HepG2 (cell line): Measurements from ENCODE around the gene LEP. TPM values are rescaled to one million over a fixed set of nuclear protein-coding genes. Genes with fewer than 3 reads are reported as not detected.

Experiments used
- ATAC-seq: fragments of 200-7000 bp; cut with Tn5 transposase; 3 replicates; pipeline ENCODE4 v1.9.1; 2020; ENCODE audit warnings: mild to moderate bottlenecking, moderate library complexity
- BruUV-seq: library from RNA; stranded (reverse); fragments of 400-500 nt; replicated peaks from 2 replicates; lab custom pipeline; 2021; lab: Mats Ljungman, UMichigan
- CTCF ChIA-PET: fragments of 300-600 bp; formaldehyde crosslinking; extraction: SDS; loops from one replicate; lab custom pipeline; 2021; ENCODE audit warnings: low total read pairs, inconsistent platforms, low intra/inter-chr PET ratio; lab: Yijun Ruan, JAX
- POLR2A ChIA-PET: fragments of 350-600 bp; sonication (Branson Sonifier 250); formaldehyde crosslinking; loops from one replicate; lab custom pipeline; 2020; ENCODE audit warnings: antibody characterized with exemption, inconsistent platforms; lab: Yijun Ruan, JAX
- DNase-seq: peaks from one replicate; pipeline ENCODE4 v3.0.0-alpha.2; 2015; ENCODE audit warnings: low spot score
- FAIRE-seq: peaks from 3 replicates; lab custom pipeline; 2011; peaks lifted over from hg19 to GRCh38; lab: Jason Lieb, UNC
- H2AFZ ChIP-seq: one replicate; pipeline ENCODE4 v1.6.1; 2011; ENCODE audit warnings: low read length, inconsistent platforms
- H3K27ac ChIP-seq: fragments of 300-600 bp; 3 replicates; pipeline ENCODE4 v1.8.0; 2011; ENCODE audit warnings: mixed run types, mild to moderate bottlenecking, mixed read lengths, low read length, inconsistent platforms; ENCODE audit not compliant: insufficient read depth; ENCODE audit errors: extremely low read length
- H3K27me3 ChIP-seq, 2 experiments: fragments of 200-600 bp in 1 of 2; 2 replicates in 1 of 2; 3 replicates in 1 of 2; pipeline versions ENCODE4 v1.6.0 to v1.8.0; 2011; ENCODE audit warnings: low read length in 2 of 2, mild to moderate bottlenecking in 2 of 2, moderate library complexity in 2 of 2, inconsistent platforms in 1 of 2; ENCODE audit not compliant: insufficient read depth in 2 of 2, control insufficient read depth in 1 of 2
- H3K36me3 ChIP-seq, 2 experiments: fragments of 200-600 bp in 1 of 2; replicated peaks in 1 of 2; 2 replicates in 1 of 2; 3 replicates in 1 of 2; pipeline versions ENCODE4 v1.5.1 to v1.8.0; 2011; ENCODE audit warnings: low read length in 2 of 2, inconsistent platforms in 1 of 2; ENCODE audit not compliant: insufficient read depth in 2 of 2, control insufficient read depth in 1 of 2
- H3K4me1 ChIP-seq: 2 replicates; pipeline ENCODE4 v1.5.1; 2012; ENCODE audit warnings: low read length, inconsistent platforms; ENCODE audit not compliant: insufficient read depth
- H3K4me2 ChIP-seq: 2 replicates; pipeline ENCODE4 v1.6.0; 2011; ENCODE audit warnings: low read depth, low read length, inconsistent platforms
- H3K4me3 ChIP-seq, 3 experiments: fragments of 200-600 bp in 1 of 3; sonication (generic), shearing (Covaris generic) in 1 of 3; replicated peaks in 1 of 3; 2 replicates each; pipeline ENCODE4 v1.5.1; 2011 to 2016; ENCODE audit warnings: low read length in 3 of 3, inconsistent platforms in 2 of 3, low read depth in 2 of 3, mild to moderate bottlenecking in 2 of 3, control low read depth in 1 of 3, mixed read lengths in 1 of 3; ENCODE audit not compliant: insufficient read depth in 1 of 3
- H3K79me2 ChIP-seq: one replicate; pipeline ENCODE4 v1.6.1; 2011; ENCODE audit warnings: low read length, inconsistent platforms; ENCODE audit not compliant: insufficient read depth
- H3K9ac ChIP-seq: 2 replicates; pipeline ENCODE4 v1.6.0; 2011; ENCODE audit warnings: mild to moderate bottlenecking, low read depth, low read length, inconsistent platforms; ENCODE audit not compliant: insufficient read depth
- H3K9me3 ChIP-seq: 2 replicates; pipeline ENCODE4 v1.5.1; 2012; ENCODE audit warnings: mild to moderate bottlenecking, low read length
- H4K20me1 ChIP-seq: 2 replicates; pipeline ENCODE4 v1.6.0; 2011; ENCODE audit warnings: inconsistent platforms, mild to moderate bottlenecking, low read length, moderate library complexity; ENCODE audit not compliant: insufficient read depth
- ARNT2 ChIP-seq: sonication (generic); formaldehyde crosslinking; IDR thresholded peaks from 2 replicates; pipeline ENCODE4 v1.8.0; 2022; ENCODE audit warnings: mild to moderate bottlenecking, low read depth, missing genetic modification reagents, moderate library complexity
- ATF7 ChIP-seq, 2 experiments: fragments of 450-650 bp in 1 of 2; sonication (generic) in 1 of 2; formaldehyde crosslinking in 1 of 2; IDR thresholded peaks; 2 replicates each; pipeline versions ENCODE4 v1.4.0 to v1.6.1; 2016 to 2020; ENCODE audit warnings: antibody characterized with exemption in 1 of 2, mild to moderate bottlenecking in 1 of 2, missing genetic modification reagents in 1 of 2
- CEBPB ChIP-seq: IDR thresholded peaks from 2 replicates; pipeline ENCODE4 v1.6.1; 2011; ENCODE audit warnings: low read depth, low read length, improper control_type of control experiment, borderline replicate concordance
- CREB1 ChIP-seq, 2 experiments: fragments of 450-650 bp in 1 of 2; IDR thresholded peaks; 2 replicates each; pipeline ENCODE4 v1.6.1; 2016 to 2017; ENCODE audit warnings: control low read depth in 1 of 2, mild to moderate bottlenecking in 1 of 2, missing compliant biosample characterization in 1 of 2, missing genetic modification characterization in 1 of 2
- GABPB1 ChIP-seq: IDR thresholded peaks from 2 replicates; pipeline ENCODE4 v1.6.1; 2016; ENCODE audit warnings: mild to moderate bottlenecking, missing genetic modification reagents, moderate library complexity, missing compliant biosample characterization
- GPN1 ChIP-seq: sonication (generic); formaldehyde crosslinking; IDR thresholded peaks from 2 replicates; pipeline ENCODE4 v1.5.1; 2020; ENCODE audit warnings: missing genetic modification reagents, borderline replicate concordance
- SOX6 ChIP-seq, 2 experiments: fragments of 450-650 bp in 1 of 2; sonication (generic) in 1 of 2; formaldehyde crosslinking in 1 of 2; IDR thresholded peaks; 2 replicates each; pipeline versions ENCODE4 v1.4.0 to v1.6.1; 2017 to 2020; ENCODE audit warnings: antibody characterized with exemption in 1 of 2, mild to moderate bottlenecking in 1 of 2, missing genetic modification reagents in 1 of 2
- TEAD3 ChIP-seq: optimal IDR thresholded peaks from 2 replicates; pipeline ENCODE3; 2016; ENCODE audit warnings: borderline replicate concordance
- ZNF3 ChIP-seq: IDR thresholded peaks from 2 replicates; pipeline ENCODE4 v1.7.0; 2017; ENCODE audit warnings: inconsistent platforms
- ZNF335 ChIP-seq: sonication (generic); formaldehyde crosslinking; IDR thresholded peaks from 2 replicates; pipeline ENCODE4 v1.4.0; 2020; ENCODE audit warnings: missing genetic modification reagents
- ZNF558 ChIP-seq: sonication (generic); formaldehyde crosslinking; IDR thresholded peaks from 2 replicates; pipeline ENCODE4 v1.9.0; 2022; ENCODE audit warnings: mild to moderate bottlenecking, missing genetic modification reagents, borderline replicate concordance
- ZNF792 ChIP-seq: IDR thresholded peaks from 2 replicates; pipeline ENCODE4 v1.6.1; 2016
- WGBS: methylation state at CpG from one replicate; pipeline ENCODE4 v1.1.6; 2017; ENCODE audit warnings: low lambda C conversion rate; 5-methylcytosine and 5-hydroxymethylcytosine counted together
- in situ Hi-C: cut with HindIII; loops from 2 replicates; pipeline ENCODE4 v1.10.0; 2017; ENCODE audit warnings: low pct_unique_long_range_greater_than_20kb; ENCODE audit not compliant: extremely low pct_ligation_motif_present
- intact Hi-C: fragments of 100-400 bp; cut with micrococcal nuclease; formaldehyde crosslinking; loops from one replicate; pipeline ENCODE4 v1.10.0; 2022; ENCODE audit not compliant: unreplicated experiment
- polyA plus RNA-seq, 8 experiments: library from polyadenylated mRNA; depleted of rRNA in 3 of 8; stranded (reverse) in 7 of 8; unstranded in 1 of 8; fragments of >200 nt; fragmentation: Illumina TruSeq in 4 of 8; extraction: Trizol in 4 of 8; gene quantifications; 2 replicates each; pipeline versions ENCODE4 v1.2.1 to v1.2.3, GENCODE V29; 2011 to 2016; ENCODE audit warnings: low read depth in 4 of 8, missing spikeins in 1 of 8, mixed read lengths in 1 of 8; ENCODE audit not compliant: insufficient read depth in 1 of 8
- total RNA-seq, 5 experiments: library from RNA; depleted of rRNA; stranded (reverse); fragments of >200 nt; fragmentation: Illumina TruSeq; extraction: Trizol; gene quantifications; 2 replicates each; pipeline ENCODE4 v1.2.3, GENCODE V29; 2016; ENCODE audit warnings: low read depth in 1 of 5
- TF ChIP-seq, protein P1 (sequence below): IDR thresholded peaks from 2 replicates; pipeline ENCODE4 v1.6.1; 2018; ENCODE audit warnings: missing genetic modification reagents, mild to moderate bottlenecking, missing compliant biosample characterization
- TF ChIP-seq, protein P2 (sequence below): sonication (generic); formaldehyde crosslinking; IDR thresholded peaks from 2 replicates; pipeline ENCODE4 v1.4.0; 2020; ENCODE audit warnings: missing genetic modification reagents; ENCODE audit errors: not compliant biosample characterization

LEP gene
- total and polyA plus RNA-seq, 2 of the 13 experiments (the other 11 are each of a cell fraction or from before 2014, with no cell fraction given): 0.05 TPM; not detected in 1

DNA sequence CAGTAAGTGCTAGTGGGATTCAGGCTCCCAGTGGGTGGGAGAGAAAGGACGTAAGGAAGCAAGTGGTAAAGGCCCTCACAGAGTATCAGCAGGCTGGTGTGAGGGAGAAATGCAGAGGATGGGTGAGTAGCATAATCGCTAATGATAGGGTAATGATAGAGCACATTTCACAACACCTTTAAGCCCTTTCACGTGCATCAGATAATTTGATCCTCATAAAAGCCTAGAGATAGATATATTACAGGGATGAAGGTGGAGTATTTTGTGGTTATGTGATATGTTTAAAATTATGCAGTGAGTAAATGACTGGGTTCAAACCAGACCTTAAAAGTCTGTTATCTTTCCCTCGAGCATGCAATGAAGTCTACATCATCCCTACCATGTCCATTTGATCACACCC, 10.3 kb downstream of the LEP start (continued):
- TF ChIP-seq, protein P1, sequence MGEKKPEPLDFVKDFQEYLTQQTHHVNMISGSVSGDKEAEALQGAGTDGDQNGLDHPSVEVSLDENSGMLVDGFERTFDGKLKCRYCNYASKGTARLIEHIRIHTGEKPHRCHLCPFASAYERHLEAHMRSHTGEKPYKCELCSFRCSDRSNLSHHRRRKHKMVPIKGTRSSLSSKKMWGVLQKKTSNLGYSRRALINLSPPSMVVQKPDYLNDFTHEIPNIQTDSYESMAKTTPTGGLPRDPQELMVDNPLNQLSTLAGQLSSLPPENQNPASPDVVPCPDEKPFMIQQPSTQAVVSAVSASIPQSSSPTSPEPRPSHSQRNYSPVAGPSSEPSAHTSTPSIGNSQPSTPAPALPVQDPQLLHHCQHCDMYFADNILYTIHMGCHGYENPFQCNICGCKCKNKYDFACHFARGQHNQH: no peak
- TF ChIP-seq CEBPB (no peak), SOX6 (IDR thresholded peaks at IDR 0.05) (no peak), SOX6 (CRISPR knock-in tag; IDR thresholded peaks at IDR 0.05) (no peak), ARNT2 (no peak), ZNF3 (CRISPR knock-in tag) (no peak), CREB1 (IDR thresholded peaks at IDR 0.05) (no peak), CREB1 (CRISPR knock-in tag; IDR thresholded peaks at IDR 0.05) (no peak), GPN1 (CRISPR knock-in tag) (no peak), ATF7 (IDR thresholded peaks at IDR 0.05) (no peak), ATF7 (CRISPR knock-in tag; IDR thresholded peaks at IDR 0.05) (no peak), ZNF335 (no peak), ZNF792 (CRISPR knock-in tag) (no peak), TEAD3 (CRISPR knock-in tag) (no peak), GABPB1 (no peak)

DNA sequence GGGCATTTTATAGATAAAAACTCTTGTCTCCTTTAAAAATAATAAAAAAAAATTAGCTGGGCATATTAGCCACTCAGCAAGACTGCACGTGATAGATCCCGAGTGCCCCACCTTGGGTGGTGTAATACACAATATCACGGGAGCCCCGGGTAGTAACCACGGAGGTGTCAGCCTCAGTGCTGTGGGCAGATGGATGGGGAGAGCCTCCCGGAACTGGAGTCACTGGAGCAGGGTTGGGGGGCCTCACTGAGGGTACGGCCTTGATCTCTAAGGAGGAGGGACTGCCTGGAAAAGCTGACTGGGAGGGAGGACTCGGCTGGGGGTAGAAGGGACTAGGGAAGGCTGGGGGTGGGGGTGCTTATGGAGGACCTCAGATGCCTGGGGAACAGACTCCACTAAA, 12.6 kb downstream of the LEP start:
- peaks cover 0 to 20% of the 10 kb centered on the region in 2 experiments; a peak in 2 of 5 replicates for H3K27me3 ChIP-seq
- ATAC-seq (no peak), DNase-seq (no peak), FAIRE-seq (no peak)
- H3K4me3 ChIP-seq: no peak overlapping the region
- no peaks in the 10 kb centered on the region for H3K4me1 ChIP-seq
- no TSS peak for BruUV-seq
- no peaks in the 10 kb centered on the region for H3K79me2 ChIP-seq
- no peak overlapping the region for H3K4me2 ChIP-seq
- in situ Hi-C loops (no loop called here), intact Hi-C loops (no loop called here)
- H3K27ac ChIP-seq: no peak overlapping the region
- ChIA-PET POLR2A (no interaction called here), CTCF (no interaction called here)
- H4K20me1 ChIP-seq: no peaks in the 10 kb centered on the region
- no peaks in the 10 kb centered on the region for H3K36me3 ChIP-seq
- H3K9ac ChIP-seq: no peak overlapping the region
- TF ChIP-seq, protein P2, sequence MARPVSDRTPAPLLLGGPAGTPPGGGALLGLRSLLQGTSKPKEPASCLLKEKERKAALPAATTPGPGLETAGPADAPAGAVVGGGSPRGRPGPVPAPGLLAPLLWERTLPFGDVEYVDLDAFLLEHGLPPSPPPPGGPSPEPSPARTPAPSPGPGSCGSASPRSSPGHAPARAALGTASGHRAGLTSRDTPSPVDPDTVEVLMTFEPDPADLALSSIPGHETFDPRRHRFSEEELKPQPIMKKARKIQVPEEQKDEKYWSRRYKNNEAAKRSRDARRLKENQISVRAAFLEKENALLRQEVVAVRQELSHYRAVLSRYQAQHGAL: no peak
- no peak for TF ChIP-seq ZNF558 (CRISPR knock-in tag)
- no peak overlapping the region for H2AFZ ChIP-seq
- 19% methylated on average over 8 of the region's 8 CpGs for WGBS
- H3K9me3 ChIP-seq: no peaks in the 10 kb centered on the region
